ENCODE results near the gene UBN2.

UBN2 gene

DNA sequence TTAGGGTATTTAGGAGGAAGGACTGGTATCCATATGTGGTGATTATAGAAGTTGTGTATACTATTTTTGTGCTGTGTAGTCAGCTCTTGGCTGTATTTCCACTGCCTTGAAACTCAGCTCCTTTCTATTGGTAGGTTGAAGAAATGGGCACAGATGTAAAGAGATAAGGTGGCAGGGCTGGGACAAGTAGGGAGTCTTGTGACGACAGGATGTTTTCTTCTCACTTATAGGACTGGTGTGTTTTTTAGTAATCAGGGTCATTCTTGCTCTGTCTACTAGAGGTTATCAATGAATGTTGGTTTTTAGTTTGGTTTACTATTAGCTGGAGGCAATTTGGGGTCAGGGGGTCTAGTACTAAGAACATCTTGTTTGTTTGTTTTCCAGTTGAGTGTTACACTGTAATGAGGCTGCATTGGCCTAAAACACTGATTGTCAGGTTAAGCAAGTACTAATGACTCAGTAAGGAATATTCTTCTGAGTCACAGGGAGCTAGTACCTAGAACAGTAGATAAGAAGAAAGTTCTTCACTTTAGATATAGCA lies 11.8 kb downstream of the UBN2 start:
- no peak overlapping the region for H3K4me3 ChIP-seq (replicated peaks; ENCODE audit: insufficient read depth, low read length)
- TF ChIP-seq, protein P1, sequence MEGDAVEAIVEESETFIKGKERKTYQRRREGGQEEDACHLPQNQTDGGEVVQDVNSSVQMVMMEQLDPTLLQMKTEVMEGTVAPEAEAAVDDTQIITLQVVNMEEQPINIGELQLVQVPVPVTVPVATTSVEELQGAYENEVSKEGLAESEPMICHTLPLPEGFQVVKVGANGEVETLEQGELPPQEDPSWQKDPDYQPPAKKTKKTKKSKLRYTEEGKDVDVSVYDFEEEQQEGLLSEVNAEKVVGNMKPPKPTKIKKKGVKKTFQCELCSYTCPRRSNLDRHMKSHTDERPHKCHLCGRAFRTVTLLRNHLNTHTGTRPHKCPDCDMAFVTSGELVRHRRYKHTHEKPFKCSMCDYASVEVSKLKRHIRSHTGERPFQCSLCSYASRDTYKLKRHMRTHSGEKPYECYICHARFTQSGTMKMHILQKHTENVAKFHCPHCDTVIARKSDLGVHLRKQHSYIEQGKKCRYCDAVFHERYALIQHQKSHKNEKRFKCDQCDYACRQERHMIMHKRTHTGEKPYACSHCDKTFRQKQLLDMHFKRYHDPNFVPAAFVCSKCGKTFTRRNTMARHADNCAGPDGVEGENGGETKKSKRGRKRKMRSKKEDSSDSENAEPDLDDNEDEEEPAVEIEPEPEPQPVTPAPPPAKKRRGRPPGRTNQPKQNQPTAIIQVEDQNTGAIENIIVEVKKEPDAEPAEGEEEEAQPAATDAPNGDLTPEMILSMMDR (IDR thresholded peaks at IDR 0.05; ENCODE audit: insufficient read depth, low read length), result no peak
- TF ChIP-seq POLR2AphosphoS5 (IDR thresholded peaks at IDR 0.05; ENCODE audit: low read depth) (no peak), GABPA (IDR thresholded peaks at IDR 0.05; ENCODE audit: low read depth) (no peak), SPI1 (IDR thresholded peaks at IDR 0.05; ENCODE audit: borderline replicate concordance, low read depth) (no peak)
- TF ChIP-seq, protein P2, sequence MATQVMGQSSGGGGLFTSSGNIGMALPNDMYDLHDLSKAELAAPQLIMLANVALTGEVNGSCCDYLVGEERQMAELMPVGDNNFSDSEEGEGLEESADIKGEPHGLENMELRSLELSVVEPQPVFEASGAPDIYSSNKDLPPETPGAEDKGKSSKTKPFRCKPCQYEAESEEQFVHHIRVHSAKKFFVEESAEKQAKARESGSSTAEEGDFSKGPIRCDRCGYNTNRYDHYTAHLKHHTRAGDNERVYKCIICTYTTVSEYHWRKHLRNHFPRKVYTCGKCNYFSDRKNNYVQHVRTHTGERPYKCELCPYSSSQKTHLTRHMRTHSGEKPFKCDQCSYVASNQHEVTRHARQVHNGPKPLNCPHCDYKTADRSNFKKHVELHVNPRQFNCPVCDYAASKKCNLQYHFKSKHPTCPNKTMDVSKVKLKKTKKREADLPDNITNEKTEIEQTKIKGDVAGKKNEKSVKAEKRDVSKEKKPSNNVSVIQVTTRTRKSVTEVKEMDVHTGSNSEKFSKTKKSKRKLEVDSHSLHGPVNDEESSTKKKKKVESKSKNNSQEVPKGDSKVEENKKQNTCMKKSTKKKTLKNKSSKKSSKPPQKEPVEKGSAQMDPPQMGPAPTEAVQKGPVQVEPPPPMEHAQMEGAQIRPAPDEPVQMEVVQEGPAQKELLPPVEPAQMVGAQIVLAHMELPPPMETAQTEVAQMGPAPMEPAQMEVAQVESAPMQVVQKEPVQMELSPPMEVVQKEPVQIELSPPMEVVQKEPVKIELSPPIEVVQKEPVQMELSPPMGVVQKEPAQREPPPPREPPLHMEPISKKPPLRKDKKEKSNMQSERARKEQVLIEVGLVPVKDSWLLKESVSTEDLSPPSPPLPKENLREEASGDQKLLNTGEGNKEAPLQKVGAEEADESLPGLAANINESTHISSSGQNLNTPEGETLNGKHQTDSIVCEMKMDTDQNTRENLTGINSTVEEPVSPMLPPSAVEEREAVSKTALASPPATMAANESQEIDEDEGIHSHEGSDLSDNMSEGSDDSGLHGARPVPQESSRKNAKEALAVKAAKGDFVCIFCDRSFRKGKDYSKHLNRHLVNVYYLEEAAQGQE (IDR thresholded peaks at IDR 0.05; ENCODE audit: insufficient replicate concordance, low read depth), result no peak
- H3K27ac ChIP-seq (replicated peaks), result no peak overlapping the region
- DNase-seq (ENCODE audit: low read depth in 1 of 2, low spot score in 1 of 2), result no peak
- H3K27me3 ChIP-seq (ENCODE audit: insufficient read depth, poor library complexity, severe bottlenecking), result no peaks in the 10 kb centered on the region

DNA sequence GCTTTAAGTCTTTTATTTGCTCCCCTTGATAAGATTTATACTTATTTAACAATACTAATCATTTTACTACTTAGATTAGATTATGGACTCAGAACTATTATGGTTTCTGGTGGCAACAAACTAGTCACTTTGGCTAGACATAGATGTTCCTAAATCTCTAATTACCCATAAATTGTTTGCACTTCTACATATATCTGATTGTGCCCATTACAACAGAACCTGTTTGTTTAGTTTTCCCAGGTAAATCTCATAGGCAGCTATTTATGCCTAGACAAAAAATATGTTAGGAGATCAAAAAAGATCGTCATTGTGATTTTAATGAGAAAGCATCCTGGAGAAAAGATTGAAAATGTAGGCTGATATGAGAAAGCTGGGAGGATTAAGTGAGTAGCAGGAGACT lies 14.4 kb downstream of the UBN2 start:
- DNase-seq (ENCODE audit: low read depth in 1 of 2, low spot score in 1 of 2), result no peak

DNA sequence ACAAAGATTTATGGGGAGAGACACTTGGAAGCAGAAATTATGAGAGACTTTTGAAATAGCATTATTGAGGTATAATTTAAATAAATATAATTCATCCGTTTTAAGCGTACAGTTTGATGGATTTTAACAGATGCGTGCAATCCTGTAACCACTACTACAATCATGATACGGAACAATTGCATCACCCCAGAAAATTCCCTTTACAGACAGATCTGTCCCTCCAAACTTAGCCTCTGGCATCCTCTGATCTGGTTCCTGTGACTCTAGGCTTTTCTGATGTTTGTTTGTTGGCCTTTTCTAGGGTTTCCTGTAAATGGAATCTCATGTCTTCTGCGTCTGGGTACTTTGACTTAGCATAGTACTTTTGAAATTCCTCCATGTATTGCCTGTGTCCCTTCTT lies 15.5 kb downstream of the UBN2 start:
- H3K27ac ChIP-seq (replicated peaks), result no peak overlapping the region
- no peak overlapping the region for H3K4me3 ChIP-seq (replicated peaks; ENCODE audit: insufficient read depth, low read length)
- H3K27me3 ChIP-seq (ENCODE audit: insufficient read depth, poor library complexity, severe bottlenecking), result no peaks in the 10 kb centered on the region
- no peak for DNase-seq (ENCODE audit: low read depth in 1 of 2, low spot score in 1 of 2)
- TF ChIP-seq SPI1 (IDR thresholded peaks at IDR 0.05; ENCODE audit: borderline replicate concordance, low read depth), result no peak

More for the DNA sequence above, 14.4 kb downstream of the UBN2 start:
- H3K27me3 ChIP-seq (ENCODE audit: insufficient read depth, poor library complexity, severe bottlenecking), result no peaks in the 10 kb centered on the region
- TF ChIP-seq GABPA (IDR thresholded peaks at IDR 0.05; ENCODE audit: low read depth) (no peak), SPI1 (IDR thresholded peaks at IDR 0.05; ENCODE audit: borderline replicate concordance, low read depth) (no peak), POLR2AphosphoS5 (IDR thresholded peaks at IDR 0.05; ENCODE audit: low read depth) (no peak)
- TF ChIP-seq, protein P2 (IDR thresholded peaks at IDR 0.05; ENCODE audit: insufficient replicate concordance, low read depth), result no peak
- TF ChIP-seq, protein P1 (IDR thresholded peaks at IDR 0.05; ENCODE audit: insufficient read depth, low read length), result no peak
- no peak overlapping the region for H3K27ac ChIP-seq (replicated peaks)
- H3K4me3 ChIP-seq (replicated peaks; ENCODE audit: insufficient read depth, low read length), result no peak overlapping the region

DNA sequence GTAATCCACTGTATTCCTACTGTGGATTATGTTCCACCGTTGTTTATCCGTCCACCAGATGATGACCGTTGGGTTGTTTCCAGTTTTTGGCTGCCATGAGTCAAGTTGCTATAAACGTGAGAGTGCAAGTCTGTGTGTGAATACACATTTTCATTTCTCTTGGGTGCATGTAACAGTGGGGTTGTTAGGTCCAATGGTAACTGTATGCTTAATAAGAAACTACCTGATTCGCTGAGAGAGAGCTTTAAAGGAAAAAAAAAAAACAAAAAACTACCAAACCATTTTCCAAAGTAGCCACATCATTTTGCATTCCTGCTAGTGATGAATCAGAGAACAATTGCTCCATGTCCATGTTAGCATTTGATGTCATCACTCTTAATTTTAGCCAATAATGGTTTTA lies 15.9 kb downstream of the UBN2 start:
- DNase-seq (ENCODE audit: low read depth in 1 of 2, low spot score in 1 of 2), result no peak
- H3K4me3 ChIP-seq (replicated peaks; ENCODE audit: insufficient read depth, low read length), result no peak overlapping the region
- no peak for TF ChIP-seq SPI1 (IDR thresholded peaks at IDR 0.05; ENCODE audit: borderline replicate concordance, low read depth)
- no peak for TF ChIP-seq POLR2AphosphoS5 (IDR thresholded peaks at IDR 0.05; ENCODE audit: low read depth)
- TF ChIP-seq, protein P2 (IDR thresholded peaks at IDR 0.05; ENCODE audit: insufficient replicate concordance, low read depth), result no peak
- TF ChIP-seq, protein P1 (IDR thresholded peaks at IDR 0.05; ENCODE audit: insufficient read depth, low read length), result no peak
- TF ChIP-seq GABPA (IDR thresholded peaks at IDR 0.05; ENCODE audit: low read depth), result no peak
- no peaks in the 10 kb centered on the region for H3K27me3 ChIP-seq (ENCODE audit: insufficient read depth, poor library complexity, severe bottlenecking)
- H3K27ac ChIP-seq (replicated peaks), result no peak overlapping the region

All from HL-60 (cell line).